Endothelial cell of umbilical vein (primary cell): Measurements from ENCODE around the gene VPS35. TPM values are rescaled to one million over a fixed set of nuclear protein-coding genes. Genes with fewer than 3 reads are reported as not detected.
"Not testable (repeated sequence)": the region's sequence is repeated elsewhere in the genome, so short reads cannot be mapped to it uniquely, and the experiment has no call there.

Experiments used
- BruUV-seq: library from RNA; stranded (reverse); fragments of 400-500 nt; replicated peaks from 2 replicates; lab custom pipeline; 2021; lab: Mats Ljungman, UMichigan
- CTCF ChIA-PET: fragments of 300-600, 350-600 bp; sonication (Branson Sonifier 250); formaldehyde crosslinking; loops from one replicate; lab custom pipeline; 2021; ENCODE audit warnings: antibody characterized with exemption, inconsistent platforms; lab: Charles Lee
- POLR2A ChIA-PET: fragments of 300-600, 350-600 bp; sonication (Branson Sonifier 250); formaldehyde crosslinking; loops from one replicate; lab custom pipeline; 2021; ENCODE audit warnings: antibody characterized with exemption, inconsistent platforms; lab: Charles Lee
- DNase-seq: peaks from one replicate; pipeline ENCODE4 v3.0.0-alpha.2; 2011; ENCODE audit warnings: low read depth, low spot score
- FAIRE-seq: peaks from 2 replicates; lab custom pipeline; 2011; peaks lifted over from hg19 to GRCh38; lab: Jason Lieb, UNC
- H2AFZ ChIP-seq: 2 replicates; pipeline ENCODE4 v1.6.0; 2012; ENCODE audit warnings: low read depth, low read length, control low read depth, inconsistent platforms
- H3K27ac ChIP-seq: 2 replicates; pipeline ENCODE4 v1.5.1; 2011; ENCODE audit warnings: low read depth, mild to moderate bottlenecking, control low read depth, low read length, moderate library complexity; ENCODE audit not compliant: insufficient read depth
- H3K27me3 ChIP-seq, 2 experiments: 2 replicates each; pipeline versions ENCODE4 v1.6.0 to v1.6.1; 2011; ENCODE audit warnings: low read length in 2 of 2, mixed read lengths in 1 of 2; ENCODE audit not compliant: control insufficient read depth in 2 of 2, insufficient read depth in 2 of 2
- H3K36me3 ChIP-seq, 2 experiments: 2 replicates in 1 of 2; 3 replicates in 1 of 2; pipeline ENCODE4 v1.5.1; 2011; ENCODE audit warnings: low read length in 2 of 2, mild to moderate bottlenecking in 1 of 2, moderate library complexity in 1 of 2; ENCODE audit not compliant: control insufficient read depth in 2 of 2, insufficient read depth in 2 of 2; ENCODE audit errors: extremely low read depth in 1 of 2
- H3K4me1 ChIP-seq: 3 replicates; pipeline ENCODE4 v1.5.1; 2011; ENCODE audit warnings: mild to moderate bottlenecking, low read length; ENCODE audit not compliant: control insufficient read depth, insufficient read depth; ENCODE audit errors: extremely low read depth
- H3K4me2 ChIP-seq: 2 replicates; pipeline ENCODE4 v1.6.1; 2011; ENCODE audit warnings: low read length, control low read depth, mixed read lengths; ENCODE audit not compliant: insufficient read depth
- H3K4me3 ChIP-seq, 3 experiments: fragments of 200-600 bp in 1 of 3; sonication (generic), shearing (Covaris generic) in 1 of 3; replicated peaks in 1 of 3; 2 replicates each; pipeline ENCODE4 v1.5.1; 2011 to 2016; ENCODE audit warnings: control low read depth in 3 of 3, low read length in 3 of 3, mild to moderate bottlenecking in 2 of 3, inconsistent platforms in 1 of 3, low read depth in 1 of 3, moderate library complexity in 1 of 3; ENCODE audit not compliant: insufficient read depth in 1 of 3
- H3K79me2 ChIP-seq: 2 replicates; pipeline ENCODE4 v1.6.0; 2012; ENCODE audit warnings: low read length, inconsistent platforms; ENCODE audit not compliant: control insufficient read depth, insufficient read depth
- H3K9ac ChIP-seq: replicated peaks from 2 replicates; pipeline ENCODE3; 2011; ENCODE audit warnings: low read length, control low read depth; ENCODE audit not compliant: insufficient read depth; ENCODE audit errors: extremely low read depth
- H3K9me1 ChIP-seq: replicated peaks from 3 replicates; pipeline ENCODE4 v1.6.0; 2011; ENCODE audit warnings: mild to moderate bottlenecking, low read length; ENCODE audit not compliant: control insufficient read depth, insufficient read depth; ENCODE audit errors: extremely low read depth
- H3K9me3 ChIP-seq: replicated peaks from 2 replicates; pipeline ENCODE4 v1.5.1; 2012; ENCODE audit warnings: low read length, inconsistent platforms; ENCODE audit not compliant: control insufficient read depth, insufficient read depth
- H4K20me1 ChIP-seq: replicated peaks from 2 replicates; pipeline ENCODE3; 2011; ENCODE audit warnings: mild to moderate bottlenecking, low read length; ENCODE audit not compliant: control insufficient read depth, insufficient read depth; ENCODE audit errors: extremely low read depth
- dilution Hi-C: fragments of 300-500 bp; cut with MboI; formaldehyde crosslinking; loops from one replicate; pipeline ENCODE4 v1.15.0; 2019; ENCODE audit warnings: low sequenced_read_pairs; ENCODE audit not compliant: extremely low pct_ligation_motif_present
- intact Hi-C: fragments of 100-400 bp; cut with micrococcal nuclease; formaldehyde crosslinking; loops from one replicate; pipeline ENCODE4 v1.10.0; 2022
- polyA plus RNA-seq, 4 experiments: library from polyadenylated mRNA; depleted of rRNA in 3 of 4; stranded (reverse) in 3 of 4; unstranded in 1 of 4; fragments of >200 nt; gene quantifications; 2 replicates each; pipeline versions ENCODE4 v1.2.1 to v1.2.3, GENCODE V29; 2011 to 2012; ENCODE audit warnings: missing spikeins in 1 of 4
- total RNA-seq: library from RNA; stranded (reverse); gene quantifications from 2 replicates; pipeline ENCODE4 v1.2.3, GENCODE V29; 2021

Gene VPS35
- total and polyA plus RNA-seq, 2 donors (not counting 3 experiments of a cell fraction or from before 2014, with no cell fraction given): 19.7 to 102 TPM

DNA sequence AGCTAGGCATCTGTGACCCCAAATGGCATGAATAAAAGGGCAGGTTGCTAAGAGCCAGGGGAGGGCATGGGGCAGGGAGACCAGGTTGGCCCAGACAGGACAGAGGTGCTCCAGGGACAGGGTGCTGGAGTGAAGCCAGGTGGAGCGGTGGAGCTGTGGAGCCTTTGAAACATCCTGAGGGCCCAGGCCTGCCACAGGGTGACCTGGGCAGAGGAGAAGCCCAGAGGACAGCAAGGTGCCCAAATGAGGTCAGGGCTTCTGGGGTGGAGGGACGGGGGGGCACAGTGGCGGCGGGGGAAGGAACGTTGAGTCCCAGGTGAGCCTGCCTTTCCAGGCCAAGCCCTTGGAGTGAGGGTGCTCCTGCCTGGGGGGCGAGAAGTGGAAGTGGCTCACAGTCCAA is 65.3 kb downstream of the VPS35 start:
- H3K9ac ChIP-seq, H3K9me3 ChIP-seq, H3K4me2 ChIP-seq, H3K9me1 ChIP-seq, DNase-seq, H3K36me3 ChIP-seq, H3K4me3 ChIP-seq, H3K27me3 ChIP-seq, CTCF ChIA-PET, H4K20me1 ChIP-seq, BruUV-seq, POLR2A ChIA-PET, FAIRE-seq, H2AFZ ChIP-seq, dilution Hi-C loops, H3K4me1 ChIP-seq, H3K27ac ChIP-seq: not testable (repeated sequence)
- intact Hi-C loops: loop anchor here (10.0 kb wide), 1 partner anchor 1541 kb away; no protein-coding TSS in a partner anchor
- peaks cover 21% of the 10 kb centered on the region for H3K79me2 ChIP-seq

DNA sequence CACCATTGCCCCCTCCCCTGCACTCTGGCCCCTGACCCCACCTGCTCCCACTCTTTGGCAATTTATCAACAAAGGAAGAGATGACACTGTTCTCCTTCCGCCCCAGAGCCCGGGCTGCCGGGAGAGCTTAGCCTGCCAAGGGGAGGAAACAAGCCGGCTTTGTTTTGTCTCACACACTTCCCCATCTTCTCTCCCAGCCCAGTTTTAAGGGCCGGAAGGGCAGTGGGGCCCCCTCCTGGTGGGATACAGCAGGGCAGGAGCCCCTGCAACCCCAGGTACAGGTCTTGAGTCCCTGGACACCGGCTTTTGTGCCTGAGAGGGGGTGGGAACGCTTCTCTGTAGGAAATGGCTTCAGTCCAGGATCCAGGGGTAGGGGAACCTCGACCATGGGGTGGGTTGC is 65.7 kb downstream of the VPS35 start:
- H3K9ac ChIP-seq, H2AFZ ChIP-seq, DNase-seq, CTCF ChIA-PET, H3K36me3 ChIP-seq, dilution Hi-C loops, BruUV-seq, H3K27ac ChIP-seq, H3K9me3 ChIP-seq, H3K27me3 ChIP-seq, H3K9me1 ChIP-seq, H3K4me3 ChIP-seq, H4K20me1 ChIP-seq, H3K4me1 ChIP-seq, POLR2A ChIA-PET, H3K4me2 ChIP-seq: not testable (repeated sequence)
- intact Hi-C loops: loop anchor here (10.0 kb wide), 1 partner anchor 1542 kb away; no protein-coding TSS in a partner anchor
- H3K79me2 ChIP-seq: peaks cover 24% of the 10 kb centered on the region
- peak; percentile 100 for FAIRE-seq
